ENCODE measurements around the gene HS6ST3. TPM values are rescaled to one million over a fixed set of nuclear protein-coding genes. Genes with fewer than 3 reads are reported as not detected.
A peak's percentile ranks its signal among the peaks of the same experiment; 100 is the strongest.

HS6ST3 gene
- total RNA-seq, 1 experiment from 2014 or later: 1.2 TPM

DNA sequence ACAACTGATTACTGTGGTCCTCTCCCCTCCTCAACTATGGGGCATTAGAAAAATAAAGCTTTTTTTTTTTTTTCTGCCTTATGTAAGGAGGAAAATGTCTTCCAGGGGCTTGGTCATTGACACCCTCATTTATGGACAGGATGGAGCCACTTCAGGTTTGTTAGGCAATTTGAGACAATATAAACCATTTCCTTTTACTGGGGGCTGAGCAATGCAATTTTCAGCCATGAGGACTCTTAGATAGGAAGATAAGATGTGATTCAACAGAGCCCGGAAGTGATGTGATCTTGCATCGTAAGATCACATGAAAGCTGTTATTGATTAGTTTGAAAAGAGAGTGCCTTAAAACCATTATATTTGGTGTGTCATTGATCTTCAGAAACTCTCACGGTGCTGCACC, 693.6 kb downstream of the HS6ST3 start:
- H3K4me3 Mint-ChIP-seq: no peak overlapping the region

DNA sequence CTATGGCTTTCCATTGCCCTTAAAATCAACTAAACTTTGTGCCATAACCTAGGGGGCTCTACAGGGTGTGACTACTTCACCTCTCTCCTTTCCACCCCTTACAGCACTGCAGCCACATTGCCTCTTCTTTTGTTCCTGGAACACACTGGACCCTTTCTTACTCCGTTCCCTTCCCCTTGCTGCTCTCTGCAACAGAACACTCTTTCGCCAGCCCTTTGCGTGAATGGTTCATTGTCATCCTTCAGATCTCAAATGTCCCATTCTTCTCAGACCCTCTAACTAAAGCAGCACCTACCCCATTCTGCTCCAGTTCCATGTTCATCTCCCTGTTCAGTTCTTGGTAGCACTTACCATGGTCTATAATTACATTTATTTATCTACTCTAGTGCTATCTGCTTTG, 696.1 kb downstream of the HS6ST3 start:
- TF ChIP-seq NR1H2 (CRISPR knock-in tag; IDR thresholded peaks at IDR 0.05): no peak
- H3K9me3 Mint-ChIP-seq: peaks cover 5% of the 10 kb centered on the region; the same call in 1 of the 2 replicates
- ChIA-PET POLR2A (no interaction called here), CTCF (no interaction called here)
- H3K4me1 Mint-ChIP-seq: peaks cover 6% of the 10 kb centered on the region; the same call in 1 of the 2 replicates
- H3K27me3 Mint-ChIP-seq (ENCODE audit: low read depth): no peaks in the 10 kb centered on the region
- H3K4me3 Mint-ChIP-seq: no peak overlapping the region
- DNase-seq (ENCODE audit: low spot score) (no peak), ATAC-seq (no peak)
- no peak overlapping the region for H3K27ac Mint-ChIP-seq
- H3K36me3 Mint-ChIP-seq: no peaks in the 10 kb centered on the region

More for the DNA sequence above, 693.6 kb downstream of the HS6ST3 start:
- no peak overlapping the region for H3K27ac Mint-ChIP-seq
- no peak for ATAC-seq
- ChIA-PET CTCF (no interaction called here), POLR2A (interaction anchor here (0.6 to 1.0 kb wide), 2 partner anchors 10 to 580 kb away, joined by 3 to 4 read pairs; no protein-coding TSS in a partner anchor)
- no peak for TF ChIP-seq CREB1 (CRISPR knock-in tag; IDR thresholded peaks at IDR 0.05)
- TF ChIP-seq, protein P1, sequence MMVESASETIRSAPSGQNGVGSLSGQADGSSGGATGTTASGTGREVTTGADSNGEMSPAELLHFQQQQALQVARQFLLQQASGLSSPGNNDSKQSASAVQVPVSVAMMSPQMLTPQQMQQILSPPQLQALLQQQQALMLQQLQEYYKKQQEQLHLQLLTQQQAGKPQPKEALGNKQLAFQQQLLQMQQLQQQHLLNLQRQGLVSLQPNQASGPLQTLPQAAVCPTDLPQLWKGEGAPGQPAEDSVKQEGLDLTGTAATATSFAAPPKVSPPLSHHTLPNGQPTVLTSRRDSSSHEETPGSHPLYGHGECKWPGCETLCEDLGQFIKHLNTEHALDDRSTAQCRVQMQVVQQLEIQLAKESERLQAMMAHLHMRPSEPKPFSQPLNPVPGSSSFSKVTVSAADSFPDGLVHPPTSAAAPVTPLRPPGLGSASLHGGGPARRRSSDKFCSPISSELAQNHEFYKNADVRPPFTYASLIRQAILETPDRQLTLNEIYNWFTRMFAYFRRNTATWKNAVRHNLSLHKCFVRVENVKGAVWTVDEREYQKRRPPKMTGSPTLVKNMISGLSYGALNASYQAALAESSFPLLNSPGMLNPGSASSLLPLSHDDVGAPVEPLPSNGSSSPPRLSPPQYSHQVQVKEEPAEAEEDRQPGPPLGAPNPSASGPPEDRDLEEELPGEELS (CRISPR knock-in tag; IDR thresholded peaks at IDR 0.05): no peak
- TF ChIP-seq ZNF317 (CRISPR knock-in tag; IDR thresholded peaks at IDR 0.05; ENCODE audit: borderline replicate concordance, low read depth): no peak
- no peak for TF ChIP-seq GABPB1 (CRISPR knock-in tag; IDR thresholded peaks at IDR 0.05)
- TF ChIP-seq CREM (CRISPR knock-in tag; IDR thresholded peaks at IDR 0.05): no peak
- TF ChIP-seq, protein P2, sequence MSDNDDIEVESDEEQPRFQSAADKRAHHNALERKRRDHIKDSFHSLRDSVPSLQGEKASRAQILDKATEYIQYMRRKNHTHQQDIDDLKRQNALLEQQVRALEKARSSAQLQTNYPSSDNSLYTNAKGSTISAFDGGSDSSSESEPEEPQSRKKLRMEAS (CRISPR knock-in tag; IDR thresholded peaks at IDR 0.05): no peak
- TF ChIP-seq, protein P3, sequence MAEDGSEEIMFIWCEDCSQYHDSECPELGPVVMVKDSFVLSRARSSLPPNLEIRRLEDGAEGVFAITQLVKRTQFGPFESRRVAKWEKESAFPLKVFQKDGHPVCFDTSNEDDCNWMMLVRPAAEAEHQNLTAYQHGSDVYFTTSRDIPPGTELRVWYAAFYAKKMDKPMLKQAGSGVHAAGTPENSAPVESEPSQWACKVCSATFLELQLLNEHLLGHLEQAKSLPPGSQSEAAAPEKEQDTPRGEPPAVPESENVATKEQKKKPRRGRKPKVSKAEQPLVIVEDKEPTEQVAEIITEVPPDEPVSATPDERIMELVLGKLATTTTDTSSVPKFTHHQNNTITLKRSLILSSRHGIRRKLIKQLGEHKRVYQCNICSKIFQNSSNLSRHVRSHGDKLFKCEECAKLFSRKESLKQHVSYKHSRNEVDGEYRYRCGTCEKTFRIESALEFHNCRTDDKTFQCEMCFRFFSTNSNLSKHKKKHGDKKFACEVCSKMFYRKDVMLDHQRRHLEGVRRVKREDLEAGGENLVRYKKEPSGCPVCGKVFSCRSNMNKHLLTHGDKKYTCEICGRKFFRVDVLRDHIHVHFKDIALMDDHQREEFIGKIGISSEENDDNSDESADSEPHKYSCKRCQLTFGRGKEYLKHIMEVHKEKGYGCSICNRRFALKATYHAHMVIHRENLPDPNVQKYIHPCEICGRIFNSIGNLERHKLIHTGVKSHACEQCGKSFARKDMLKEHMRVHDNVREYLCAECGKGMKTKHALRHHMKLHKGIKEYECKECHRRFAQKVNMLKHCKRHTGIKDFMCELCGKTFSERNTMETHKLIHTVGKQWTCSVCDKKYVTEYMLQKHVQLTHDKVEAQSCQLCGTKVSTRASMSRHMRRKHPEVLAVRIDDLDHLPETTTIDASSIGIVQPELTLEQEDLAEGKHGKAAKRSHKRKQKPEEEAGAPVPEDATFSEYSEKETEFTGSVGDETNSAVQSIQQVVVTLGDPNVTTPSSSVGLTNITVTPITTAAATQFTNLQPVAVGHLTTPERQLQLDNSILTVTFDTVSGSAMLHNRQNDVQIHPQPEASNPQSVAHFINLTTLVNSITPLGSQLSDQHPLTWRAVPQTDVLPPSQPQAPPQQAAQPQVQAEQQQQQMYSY (CRISPR knock-in tag; IDR thresholded peaks at IDR 0.05): no peak
- peaks cover 6% of the 10 kb centered on the region; the same call in 1 of the 2 replicates for H3K4me1 Mint-ChIP-seq
- H3K36me3 Mint-ChIP-seq: peaks cover 4% of the 10 kb centered on the region
- peaks cover 12% of the 10 kb centered on the region for H3K9me3 Mint-ChIP-seq
- no peak for DNase-seq (ENCODE audit: low spot score)
- H3K27me3 Mint-ChIP-seq (ENCODE audit: low read depth): no peaks in the 10 kb centered on the region

DNA sequence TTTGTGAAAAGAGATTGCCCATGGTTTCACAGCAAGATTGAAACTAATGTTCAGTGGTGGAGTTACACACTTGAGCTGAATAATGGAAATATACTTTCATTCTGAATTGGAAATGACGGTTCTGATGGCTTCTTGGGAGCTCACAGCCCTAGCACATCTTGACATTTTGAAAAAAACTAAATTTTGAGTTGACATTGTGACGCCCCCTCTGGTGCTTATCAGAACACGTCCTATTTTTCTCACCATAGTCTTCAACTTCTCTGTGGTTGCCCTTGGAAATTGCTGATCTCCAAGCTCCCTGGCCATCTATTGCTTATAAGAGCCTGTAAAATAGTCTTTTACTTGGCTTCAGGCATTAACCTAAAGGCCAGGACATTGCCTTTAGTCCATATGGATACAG, 702.3 kb downstream of the HS6ST3 start:
- ChIA-PET POLR2A (no interaction called here), CTCF (interaction anchor here (1.0 kb wide), 1 partner anchor 31 kb away, joined by 3 read pairs; no protein-coding TSS in a partner anchor)
- ATAC-seq: peak; percentile 28
- Mint-ChIP-seq H3K4me1 (no peaks in the 10 kb centered on the region), H3K27me3 (ENCODE audit: low read depth) (no peaks in the 10 kb centered on the region), H3K36me3 (no peaks in the 10 kb centered on the region), H3K9me3 (peaks cover 5% of the 10 kb centered on the region; the same call in 1 of the 2 replicates), H3K27ac (no peak overlapping the region), H3K4me3 (no peak overlapping the region)
- DNase-seq (ENCODE audit: low spot score): no peak
- no peak for TF ChIP-seq SOX15 (CRISPR knock-in tag; IDR thresholded peaks at IDR 0.05)
- TF ChIP-seq, protein P4, sequence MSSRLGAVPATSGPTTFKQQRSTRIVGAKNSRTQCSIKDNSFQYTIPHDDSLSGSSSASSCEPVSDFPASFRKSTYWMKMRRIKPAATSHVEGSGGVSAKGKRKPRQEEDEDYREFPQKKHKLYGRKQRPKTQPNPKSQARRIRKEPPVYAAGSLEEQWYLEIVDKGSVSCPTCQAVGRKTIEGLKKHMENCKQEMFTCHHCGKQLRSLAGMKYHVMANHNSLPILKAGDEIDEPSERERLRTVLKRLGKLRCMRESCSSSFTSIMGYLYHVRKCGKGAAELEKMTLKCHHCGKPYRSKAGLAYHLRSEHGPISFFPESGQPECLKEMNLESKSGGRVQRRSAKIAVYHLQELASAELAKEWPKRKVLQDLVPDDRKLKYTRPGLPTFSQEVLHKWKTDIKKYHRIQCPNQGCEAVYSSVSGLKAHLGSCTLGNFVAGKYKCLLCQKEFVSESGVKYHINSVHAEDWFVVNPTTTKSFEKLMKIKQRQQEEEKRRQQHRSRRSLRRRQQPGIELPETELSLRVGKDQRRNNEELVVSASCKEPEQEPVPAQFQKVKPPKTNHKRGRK (CRISPR knock-in tag; IDR thresholded peaks at IDR 0.05; ENCODE audit: borderline replicate concordance): no peak
- TF ChIP-seq FOXK1 (CRISPR knock-in tag; IDR thresholded peaks at IDR 0.05): no peak
- TF ChIP-seq NR3C1 (CRISPR knock-in tag; conservative IDR thresholded peaks at IDR 0.05; ENCODE audit: low read depth): no peak
- TF ChIP-seq, protein P5, sequence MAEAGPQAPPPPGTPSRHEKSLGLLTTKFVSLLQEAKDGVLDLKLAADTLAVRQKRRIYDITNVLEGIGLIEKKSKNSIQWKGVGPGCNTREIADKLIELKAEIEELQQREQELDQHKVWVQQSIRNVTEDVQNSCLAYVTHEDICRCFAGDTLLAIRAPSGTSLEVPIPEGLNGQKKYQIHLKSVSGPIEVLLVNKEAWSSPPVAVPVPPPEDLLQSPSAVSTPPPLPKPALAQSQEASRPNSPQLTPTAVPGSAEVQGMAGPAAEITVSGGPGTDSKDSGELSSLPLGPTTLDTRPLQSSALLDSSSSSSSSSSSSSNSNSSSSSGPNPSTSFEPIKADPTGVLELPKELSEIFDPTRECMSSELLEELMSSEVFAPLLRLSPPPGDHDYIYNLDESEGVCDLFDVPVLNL (CRISPR knock-in tag; IDR thresholded peaks at IDR 0.05; ENCODE audit: borderline replicate concordance, low read depth): no peak
- TF ChIP-seq, protein P6, sequence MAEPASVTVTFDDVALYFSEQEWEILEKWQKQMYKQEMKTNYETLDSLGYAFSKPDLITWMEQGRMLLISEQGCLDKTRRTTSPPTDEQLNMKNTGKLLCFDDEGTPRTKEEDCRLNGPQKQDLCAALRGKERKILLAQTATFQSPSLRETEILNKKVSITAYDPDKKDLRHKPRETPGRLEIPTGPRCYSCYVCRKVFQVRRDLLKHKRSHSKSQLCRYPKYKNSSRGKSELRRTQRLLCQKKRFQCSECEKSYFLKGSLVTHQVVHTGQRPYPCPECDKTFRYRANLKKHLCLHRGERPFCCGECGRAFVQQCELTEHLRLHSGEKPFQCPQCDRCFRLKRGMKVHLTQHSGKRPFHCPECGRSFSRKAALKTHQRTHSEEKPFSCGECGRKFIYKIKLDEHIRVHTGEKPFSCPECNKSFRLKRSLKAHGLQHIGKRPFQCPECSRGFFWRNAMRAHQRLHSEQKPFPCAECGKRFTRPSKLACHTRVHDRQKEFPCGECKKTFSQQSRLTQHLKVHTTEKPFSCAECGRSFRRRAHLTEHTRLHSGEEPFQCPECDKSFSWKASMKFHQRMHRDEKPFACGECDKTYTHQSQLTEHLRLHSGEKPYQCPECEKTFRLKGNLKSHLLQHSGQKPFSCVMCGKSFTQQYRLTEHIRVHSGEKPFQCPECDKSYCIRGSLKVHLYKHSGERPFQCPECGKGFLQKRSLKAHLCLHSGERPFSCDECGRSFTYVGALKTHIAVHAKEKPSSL (CRISPR knock-in tag; conservative IDR thresholded peaks at IDR 0.05): no peak
- no peak for TF ChIP-seq CREB1 (CRISPR knock-in tag; IDR thresholded peaks at IDR 0.05)
- TF ChIP-seq NFATC4 (CRISPR knock-in tag; IDR thresholded peaks at IDR 0.05): no peak
- TF ChIP-seq JUN (CRISPR knock-in tag; IDR thresholded peaks at IDR 0.05): no peak
- TF ChIP-seq, protein P7, sequence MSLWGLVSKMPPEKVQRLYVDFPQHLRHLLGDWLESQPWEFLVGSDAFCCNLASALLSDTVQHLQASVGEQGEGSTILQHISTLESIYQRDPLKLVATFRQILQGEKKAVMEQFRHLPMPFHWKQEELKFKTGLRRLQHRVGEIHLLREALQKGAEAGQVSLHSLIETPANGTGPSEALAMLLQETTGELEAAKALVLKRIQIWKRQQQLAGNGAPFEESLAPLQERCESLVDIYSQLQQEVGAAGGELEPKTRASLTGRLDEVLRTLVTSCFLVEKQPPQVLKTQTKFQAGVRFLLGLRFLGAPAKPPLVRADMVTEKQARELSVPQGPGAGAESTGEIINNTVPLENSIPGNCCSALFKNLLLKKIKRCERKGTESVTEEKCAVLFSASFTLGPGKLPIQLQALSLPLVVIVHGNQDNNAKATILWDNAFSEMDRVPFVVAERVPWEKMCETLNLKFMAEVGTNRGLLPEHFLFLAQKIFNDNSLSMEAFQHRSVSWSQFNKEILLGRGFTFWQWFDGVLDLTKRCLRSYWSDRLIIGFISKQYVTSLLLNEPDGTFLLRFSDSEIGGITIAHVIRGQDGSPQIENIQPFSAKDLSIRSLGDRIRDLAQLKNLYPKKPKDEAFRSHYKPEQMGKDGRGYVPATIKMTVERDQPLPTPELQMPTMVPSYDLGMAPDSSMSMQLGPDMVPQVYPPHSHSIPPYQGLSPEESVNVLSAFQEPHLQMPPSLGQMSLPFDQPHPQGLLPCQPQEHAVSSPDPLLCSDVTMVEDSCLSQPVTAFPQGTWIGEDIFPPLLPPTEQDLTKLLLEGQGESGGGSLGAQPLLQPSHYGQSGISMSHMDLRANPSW (CRISPR knock-in tag; conservative IDR thresholded peaks at IDR 0.05; ENCODE audit: low read depth): no peak
- TF ChIP-seq RORB (CRISPR knock-in tag; IDR thresholded peaks at IDR 0.05): no peak
- no peak for TF ChIP-seq GTF2I (CRISPR knock-in tag; conservative IDR thresholded peaks at IDR 0.05)

Data from WTC11 (cell line).